DMS53 treated with DMSO at 0.1 percent for 48 hours (cell line): ENCODE data around the gene WTIP.
"Not testable (repeated sequence)": the region's sequence is repeated elsewhere in the genome, so short reads cannot be mapped to it uniquely, and the experiment has no call there.

Source experiments
- DNase-seq: peaks from one replicate; lab custom pipeline; 2025; ENCODE audit not compliant: unreplicated experiment; lab: John Stamatoyannopoulos, UW

WTIP gene

DNA sequence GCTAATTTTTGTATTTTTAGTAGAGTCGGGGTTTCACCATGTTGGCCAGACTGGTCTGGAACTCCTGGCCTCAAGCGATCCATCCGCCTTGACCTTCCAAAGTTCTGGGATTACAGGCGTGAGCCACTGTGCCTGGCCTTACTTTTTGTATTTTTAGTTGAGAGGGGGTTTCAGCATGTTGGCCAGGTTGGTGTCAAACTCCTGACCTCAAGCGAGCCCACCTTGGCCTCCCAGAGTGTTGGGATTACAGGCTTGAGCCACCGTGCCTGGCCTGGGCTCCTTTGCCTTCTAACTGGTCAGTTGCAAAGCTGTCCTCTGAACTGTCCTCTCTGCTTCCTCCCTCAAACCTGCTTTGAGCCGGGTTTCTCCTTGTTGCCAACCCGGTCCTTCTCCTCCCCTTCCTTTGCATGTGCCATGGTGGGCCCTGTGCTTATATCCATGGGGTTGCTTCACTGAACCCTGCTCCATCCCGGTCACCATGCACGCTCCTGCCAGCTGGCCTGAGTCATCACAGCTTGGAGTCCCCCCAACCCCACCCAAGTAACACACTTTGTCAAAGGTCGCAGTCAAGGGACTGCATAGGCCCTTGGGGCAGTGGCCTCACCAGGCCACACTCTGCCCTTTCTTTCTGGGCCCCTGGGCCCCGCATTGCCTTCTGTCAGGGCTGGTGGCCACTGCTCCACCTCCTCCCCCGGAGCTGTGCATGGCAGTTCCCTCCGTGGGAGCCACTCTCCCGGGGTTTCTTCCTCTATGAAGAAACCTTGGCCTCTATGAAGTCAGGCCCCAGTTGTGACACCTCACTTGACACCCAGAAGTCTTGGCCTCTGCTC lies 21.2 kb downstream of the WTIP start:
- no peak for DNase-seq

DNA sequence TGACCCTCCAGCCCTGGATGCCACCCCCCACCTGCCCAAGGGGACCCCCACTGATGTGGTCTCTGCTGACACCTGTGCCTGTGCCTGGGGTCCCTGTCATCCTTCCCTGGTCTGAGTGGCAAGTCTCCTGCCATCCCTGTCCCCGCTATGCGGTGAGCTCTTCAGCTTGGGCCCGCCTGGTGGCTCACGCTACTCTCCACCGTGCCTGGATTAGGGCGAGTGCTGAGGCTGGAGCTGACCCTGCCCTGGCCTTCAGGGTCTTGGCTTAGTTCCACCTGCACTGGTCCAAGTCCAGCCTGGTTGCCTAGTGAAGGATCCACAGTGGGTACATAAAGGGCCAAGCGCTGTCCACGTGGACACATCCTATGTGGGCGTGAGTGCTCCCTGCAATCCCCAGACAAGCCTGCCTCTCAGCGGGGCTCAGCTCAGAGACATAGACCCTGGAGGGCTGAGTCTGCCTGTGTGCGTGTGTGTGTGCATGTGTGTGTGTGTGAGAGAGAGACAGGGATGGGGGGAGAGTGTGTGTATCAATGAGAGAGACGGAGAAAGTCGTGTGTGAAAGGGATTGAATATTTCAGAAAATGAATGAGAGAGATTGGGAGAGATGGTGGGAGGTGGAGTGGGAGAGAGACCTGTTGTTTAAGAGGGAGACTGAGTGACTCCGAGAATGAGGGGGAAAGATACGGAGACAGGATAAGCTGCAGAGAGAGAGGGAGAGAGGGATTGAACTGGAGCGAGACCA lies 22.1 kb downstream of the WTIP start:
- no peak for DNase-seq

DNA sequence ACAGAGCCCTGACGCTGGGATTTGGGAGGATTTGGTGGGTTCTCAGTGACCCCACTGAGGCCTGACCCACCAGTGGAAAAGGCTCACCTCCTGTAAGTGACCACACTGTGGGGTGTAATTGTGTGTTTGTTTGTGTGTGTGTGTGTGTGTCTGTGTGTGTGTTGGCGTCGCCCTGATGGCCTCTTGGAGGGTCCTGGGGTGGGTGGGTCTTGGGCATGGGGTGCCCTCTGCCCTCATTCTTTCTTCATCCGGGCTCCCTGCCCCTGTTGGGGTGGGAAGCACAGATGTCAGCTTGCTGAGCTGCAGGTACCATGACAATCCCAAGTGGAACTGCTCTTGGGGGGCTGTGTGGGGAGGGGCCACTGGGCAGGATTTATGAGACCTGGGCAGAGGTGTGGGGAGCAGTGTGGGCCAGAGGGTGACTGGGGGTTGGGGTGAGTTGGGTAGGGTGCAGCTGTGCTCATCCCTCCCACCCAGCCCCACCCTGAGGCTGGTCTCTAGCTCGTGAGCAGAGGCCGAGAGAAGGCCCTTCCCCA lies 22.8 kb downstream of the WTIP start:
- no peak for DNase-seq

GRCh38 chr19:34504809-34505291 lies 23.3 kb downstream of the WTIP start:
- DNase-seq, result no peak

- no peak for DNase-seq
Measured at GRCh38 chr19:34505321-34506025, 23.9 kb downstream of the WTIP start.

- DNase-seq, result no peak
Measured at GRCh38 chr19:34506026-34506370, 24.4 kb downstream of the WTIP start.

DNA sequence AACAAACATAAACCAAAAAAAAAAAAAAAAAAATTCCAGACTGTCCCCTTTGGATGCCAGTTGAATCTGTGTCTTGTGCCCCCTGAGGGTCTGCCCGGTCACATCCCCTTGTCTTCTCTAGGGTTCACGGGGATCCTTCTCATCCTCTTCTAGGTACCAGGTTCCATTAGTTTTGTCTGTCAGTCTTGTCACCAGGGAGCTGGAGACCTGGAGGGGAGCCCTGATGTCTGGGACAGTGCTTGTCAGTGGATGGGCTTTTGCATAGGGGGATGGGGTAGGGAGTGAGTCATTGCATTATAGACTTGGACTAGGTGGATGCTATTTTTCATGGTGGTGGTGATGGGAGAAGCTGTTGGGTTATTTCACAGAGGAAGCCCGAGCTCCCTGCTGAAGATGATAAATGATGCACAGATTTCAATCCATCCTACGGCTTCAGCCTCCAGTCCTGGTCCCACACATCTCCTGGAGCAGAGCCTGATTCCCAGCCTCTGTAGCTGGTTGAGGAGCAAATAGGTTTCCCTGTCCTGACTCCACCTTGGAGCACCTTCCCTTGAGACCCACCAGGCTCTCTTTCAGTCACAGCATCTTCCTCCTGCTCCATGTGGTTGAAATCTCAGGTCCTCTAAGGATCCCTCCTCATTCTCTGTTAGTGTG lies 26.0 kb downstream of the WTIP start:
- no peak for DNase-seq

DNA sequence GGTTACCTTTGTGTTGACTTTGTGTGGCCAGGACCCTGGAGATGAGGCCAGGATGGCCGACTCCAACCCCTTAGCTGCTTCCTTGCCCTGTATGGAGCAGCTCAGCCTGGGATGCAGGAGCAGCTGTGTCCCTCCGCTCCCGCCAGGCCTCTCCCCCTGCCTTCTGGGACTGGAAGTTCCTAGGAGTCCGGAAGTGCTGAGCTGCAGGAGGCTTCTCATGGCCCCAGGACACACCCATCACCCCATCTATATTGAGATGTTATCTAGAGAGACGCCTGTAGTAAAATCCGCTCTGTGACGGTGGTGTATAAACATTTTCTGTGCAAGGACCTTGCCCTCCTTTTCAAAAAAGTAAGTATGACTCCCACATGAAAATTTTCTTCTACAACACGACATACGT lies 27.0 kb downstream of the WTIP start:
- no peak for DNase-seq

DNA sequence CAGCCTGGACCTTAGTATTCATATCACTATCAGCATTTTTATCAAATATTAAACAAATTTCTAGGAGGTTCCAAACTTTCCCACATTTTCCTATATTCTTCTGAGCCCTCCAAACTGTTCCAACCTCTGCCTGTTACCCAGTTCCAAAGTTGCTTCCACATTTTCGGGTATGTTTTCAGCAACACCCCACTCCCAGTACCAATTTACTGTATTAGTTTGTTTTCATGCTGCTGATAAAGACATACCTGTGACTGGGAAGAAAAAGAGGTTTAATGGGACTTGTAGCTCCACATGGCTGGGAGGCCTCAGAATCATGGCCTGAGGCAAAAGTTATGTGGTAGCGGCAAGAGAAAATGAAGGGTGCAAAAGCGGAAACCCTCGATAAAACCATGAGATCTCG lies 29.3 kb downstream of the WTIP start:
- DNase-seq, result not testable (repeated sequence)

DNA sequence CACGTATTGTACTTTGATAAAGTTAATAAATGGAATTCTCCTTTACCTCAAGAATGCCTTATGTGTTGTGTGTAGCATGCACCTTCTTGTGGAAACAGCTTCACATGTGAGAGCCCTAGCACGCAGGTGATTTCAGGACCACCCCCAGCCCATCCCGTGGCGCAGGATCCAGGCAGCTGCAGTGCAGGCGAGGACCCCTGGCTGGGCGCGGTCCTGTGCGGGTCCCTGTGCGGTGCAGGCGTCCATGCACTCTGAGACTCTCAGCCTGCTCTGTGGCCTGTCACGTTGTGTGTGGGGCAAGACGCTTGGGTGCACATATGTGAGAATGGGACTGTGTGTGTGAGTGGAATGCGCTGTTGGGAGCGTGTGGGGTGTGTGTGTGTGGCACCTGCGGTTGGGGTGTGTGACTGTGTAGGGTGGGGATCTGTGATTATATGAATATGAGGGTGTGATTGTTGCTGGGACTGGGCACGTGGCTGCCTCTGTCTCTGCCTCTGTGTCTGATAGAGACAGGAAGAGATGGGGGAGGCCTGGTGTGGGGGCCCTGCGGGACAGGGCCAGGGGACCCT lies 30.8 kb downstream of the WTIP start:
- DNase-seq, result no peak

- no peak for DNase-seq
Measured at GRCh38 chr19:34513767-34514166, 32.2 kb downstream of the WTIP start.

DNA sequence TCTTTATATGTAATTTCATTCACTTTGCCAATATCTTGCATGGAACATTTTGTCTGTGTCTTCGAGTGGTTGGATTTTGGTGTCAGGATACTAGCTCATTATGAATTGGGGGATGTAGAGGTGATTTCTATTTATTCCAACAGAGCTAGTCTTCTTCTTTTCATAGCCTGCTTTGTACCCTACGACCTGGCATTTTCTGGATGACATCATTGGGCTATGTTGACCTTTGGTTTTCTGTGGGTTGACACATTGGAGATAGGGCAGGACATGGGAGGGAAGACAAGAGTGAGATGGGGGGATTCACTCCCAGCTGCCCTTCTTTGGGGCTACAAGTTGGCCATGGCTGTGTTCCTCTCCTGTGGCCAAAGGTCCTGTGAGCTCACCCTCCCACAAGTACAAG lies 38.0 kb downstream of the WTIP start:
- DNase-seq, result no peak

GRCh38 chr19:34523408-34523807 lies 41.9 kb downstream of the WTIP start:
- no peak for DNase-seq

DNA sequence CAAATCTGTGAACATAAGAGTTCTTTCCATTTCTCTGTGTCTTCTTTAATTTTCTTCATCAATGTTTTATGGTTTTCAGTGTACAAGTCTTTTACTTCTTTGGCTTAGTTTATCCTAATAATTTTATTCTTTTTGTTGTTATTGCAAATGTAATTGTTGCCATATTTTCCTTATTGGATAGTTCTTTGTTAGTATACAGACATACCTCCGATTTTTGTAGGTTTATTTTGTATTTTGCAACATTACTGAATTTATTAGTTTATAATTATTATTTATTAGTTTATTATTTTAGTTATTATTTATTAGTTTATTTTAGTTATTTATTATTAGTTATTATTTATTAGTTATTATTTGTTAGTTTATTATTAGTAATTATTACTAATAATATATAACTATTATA lies 43.4 kb downstream of the WTIP start:
- no peak for DNase-seq

- DNase-seq, result no peak
Measured at GRCh38 chr19:34534206-34534605, 52.6 kb downstream of the WTIP start.

DNA sequence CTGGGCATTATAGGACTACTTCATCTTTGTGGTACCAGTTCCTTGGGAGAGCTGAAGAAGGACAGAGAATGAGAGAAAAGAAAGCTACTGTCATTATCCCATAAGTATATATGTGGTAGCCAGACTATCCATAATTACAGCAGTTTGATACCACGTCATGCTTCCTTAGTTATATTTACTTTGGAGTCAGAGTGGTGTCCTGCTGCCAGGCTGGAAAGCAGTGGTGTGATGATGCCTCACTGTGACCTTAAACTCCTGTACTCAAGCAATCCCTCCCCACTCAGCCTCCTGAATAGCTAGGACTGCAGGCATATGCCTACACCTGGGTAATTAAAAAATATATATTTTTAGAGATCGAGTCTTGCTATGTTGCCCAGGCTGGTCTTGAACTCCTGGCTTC lies 57.8 kb downstream of the WTIP start:
- DNase-seq, result no peak

DNA sequence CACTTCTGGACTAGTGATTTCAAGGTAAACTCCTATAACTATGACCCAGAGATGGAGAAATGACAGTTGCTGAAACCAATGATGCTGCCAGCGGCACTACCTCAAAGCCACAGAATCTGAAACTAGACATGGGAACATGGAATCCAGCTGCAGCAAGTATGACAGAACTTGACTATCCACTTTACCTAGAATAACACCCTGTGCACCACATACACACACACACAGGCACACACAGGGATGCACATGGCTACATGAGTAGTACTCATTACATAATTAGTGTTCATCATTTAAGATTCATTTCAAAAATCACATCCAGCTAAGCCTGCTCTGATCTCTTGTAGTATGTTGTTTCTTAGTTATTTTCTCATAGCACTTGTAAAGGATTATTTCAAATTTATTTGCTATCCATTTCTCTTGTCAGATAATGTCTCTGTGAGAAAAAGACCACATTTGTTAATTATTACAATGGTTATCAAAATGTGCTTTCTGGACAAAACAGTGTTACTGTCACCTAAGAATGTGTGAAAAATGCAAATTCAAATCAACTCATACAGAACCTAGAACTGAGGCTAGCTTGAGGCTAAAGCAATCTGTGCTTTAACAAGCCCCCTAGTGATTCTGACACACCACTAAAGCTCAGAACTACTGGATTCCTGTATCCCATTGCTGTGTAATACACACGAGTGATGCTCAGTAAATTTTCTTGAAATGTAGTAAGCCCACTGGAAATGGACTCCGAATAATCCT lies 59.4 kb downstream of the WTIP start:
- DNase-seq, result no peak

GRCh38 chr19:34549833-34550232 lies 68.3 kb downstream of the WTIP start:
- no peak for DNase-seq

DNA sequence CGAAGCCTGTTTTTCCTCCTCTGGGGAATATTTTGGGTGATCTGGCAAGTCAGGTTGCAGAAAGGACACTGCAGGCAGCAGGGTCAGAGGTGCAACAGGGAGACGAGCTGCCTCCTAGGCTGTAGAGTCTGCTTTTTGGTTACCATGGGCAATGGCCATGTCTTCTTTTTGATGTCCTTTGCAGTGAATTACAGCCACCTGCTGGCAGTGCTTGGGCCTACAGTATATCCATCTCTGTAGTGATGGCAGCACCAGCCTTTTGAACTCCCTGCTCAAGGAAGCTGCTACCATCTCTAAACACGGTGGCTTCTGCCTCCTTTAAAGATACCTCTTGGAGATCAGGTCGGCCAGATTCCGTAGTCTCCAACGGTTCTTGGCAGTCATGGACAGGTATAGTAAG lies 73.9 kb downstream of the WTIP start:
- DNase-seq, result peak; percentile 39

GRCh38 chr19:34556488-34556887 lies 74.9 kb downstream of the WTIP start:
- DNase-seq, result peak; percentile 40
